Measurements from ENCODE around the gene SRD5A3. TPM values are rescaled to one million over a fixed set of nuclear protein-coding genes. Genes with fewer than 3 reads are reported as not detected.
"Not testable (repeated sequence)": the region's sequence is repeated elsewhere in the genome, so short reads cannot be mapped to it uniquely, and the experiment has no call there.

Gene SRD5A3
- total RNA-seq, 4 donors from 2014 or later: 1.6 to 6.0 (median 4.8) TPM

- ATAC-seq: peak; percentile 2
- peaks cover 0 to 27% (median 16%) of the 10 kb centered on the region in 3 donors for H3K4me1 ChIP-seq
- H3K36me3 ChIP-seq: no peaks in the 10 kb centered on the region
- TF ChIP-seq, protein P1, sequence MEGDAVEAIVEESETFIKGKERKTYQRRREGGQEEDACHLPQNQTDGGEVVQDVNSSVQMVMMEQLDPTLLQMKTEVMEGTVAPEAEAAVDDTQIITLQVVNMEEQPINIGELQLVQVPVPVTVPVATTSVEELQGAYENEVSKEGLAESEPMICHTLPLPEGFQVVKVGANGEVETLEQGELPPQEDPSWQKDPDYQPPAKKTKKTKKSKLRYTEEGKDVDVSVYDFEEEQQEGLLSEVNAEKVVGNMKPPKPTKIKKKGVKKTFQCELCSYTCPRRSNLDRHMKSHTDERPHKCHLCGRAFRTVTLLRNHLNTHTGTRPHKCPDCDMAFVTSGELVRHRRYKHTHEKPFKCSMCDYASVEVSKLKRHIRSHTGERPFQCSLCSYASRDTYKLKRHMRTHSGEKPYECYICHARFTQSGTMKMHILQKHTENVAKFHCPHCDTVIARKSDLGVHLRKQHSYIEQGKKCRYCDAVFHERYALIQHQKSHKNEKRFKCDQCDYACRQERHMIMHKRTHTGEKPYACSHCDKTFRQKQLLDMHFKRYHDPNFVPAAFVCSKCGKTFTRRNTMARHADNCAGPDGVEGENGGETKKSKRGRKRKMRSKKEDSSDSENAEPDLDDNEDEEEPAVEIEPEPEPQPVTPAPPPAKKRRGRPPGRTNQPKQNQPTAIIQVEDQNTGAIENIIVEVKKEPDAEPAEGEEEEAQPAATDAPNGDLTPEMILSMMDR (IDR thresholded peaks at IDR 0.05): no peak
- TF ChIP-seq POLR2A (IDR thresholded peaks at IDR 0.05) (no peak), POLR2AphosphoS5 (IDR thresholded peaks at IDR 0.05) (no peak), EP300 (IDR thresholded peaks at IDR 0.05) (no peak)
- no peaks in the 10 kb centered on the region for H3K27me3 ChIP-seq
- 31 to 69% methylated on average over 4 to 6 of the region's 16 CpGs for WGBS, 2 donors (ENCODE audit: low coverage in 1 of 2)
- H3K9me3 ChIP-seq: no peaks in the 10 kb centered on the region
- H3K27ac ChIP-seq: peak overlapping the region; percentile 44 to 97 (median 94)
- peak overlapping the region; percentile 35 to 83 for H3K4me3 ChIP-seq
Observed at GRCh38 chr4:55346851-55347255, 811 bp downstream of the SRD5A3 start.

GRCh38 chr4:55347610-55348228, 1.7 kb downstream of the SRD5A3 start:
- 77 to 83% methylated on average over 3 of the region's 3 CpGs for WGBS, 2 donors (ENCODE audit: low coverage in 1 of 2)
- no peak for TF ChIP-seq EP300 (IDR thresholded peaks at IDR 0.05)
- peak; percentile 26 for TF ChIP-seq POLR2AphosphoS5 (IDR thresholded peaks at IDR 0.05)

DNA sequence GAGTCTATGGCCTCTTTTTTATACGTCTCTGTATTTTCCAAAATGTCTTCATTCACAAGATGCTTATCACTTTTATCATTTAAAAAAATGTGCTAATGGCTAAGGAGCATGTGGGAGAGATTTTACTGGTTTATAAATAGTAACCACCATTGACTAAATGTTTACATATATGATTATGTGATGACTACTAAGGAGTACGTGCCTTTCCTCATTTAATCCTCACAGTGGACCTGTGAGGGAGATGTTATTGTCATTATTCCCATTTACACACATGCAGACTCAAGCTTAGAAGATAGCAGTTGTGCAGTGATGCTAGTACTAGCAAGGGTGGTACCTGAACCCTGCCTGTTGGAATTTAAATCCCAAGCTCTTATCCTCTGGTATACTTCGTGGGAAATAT, 2.4 kb downstream of the SRD5A3 start:
- Histone ChIP-seq H3K4me1 (peaks cover 0 to 27% (median 16%) of the 10 kb centered on the region in 3 donors), H3K27me3 (no peaks in the 10 kb centered on the region), H3K36me3 (peaks cover 0 to 2% of the 10 kb centered on the region in 2 donors), H3K27ac (peak overlapping the region in 1 of 4 donors; percentile 97), H3K9me3 (no peaks in the 10 kb centered on the region), H3K4me3 (no peak overlapping the region)
- TF ChIP-seq, protein P1 (IDR thresholded peaks at IDR 0.05): no peak
- TF ChIP-seq EP300 (IDR thresholded peaks at IDR 0.05) (no peak), POLR2AphosphoS5 (IDR thresholded peaks at IDR 0.05) (no peak), POLR2A (IDR thresholded peaks at IDR 0.05) (no peak)
- no peak for ATAC-seq
- 31 to 32% methylated on average over 3 of the region's 3 CpGs for WGBS, 2 donors (ENCODE audit: low coverage in 1 of 2)

More at GRCh38 chr4:55347610-55348228, 1.7 kb downstream of the SRD5A3 start:
- Histone ChIP-seq H3K9me3 (no peaks in the 10 kb centered on the region), H3K4me1 (peaks cover 0 to 27% (median 16%) of the 10 kb centered on the region in 3 donors), H3K36me3 (no peaks in the 10 kb centered on the region), H3K4me3 (no peak overlapping the region), H3K27ac (peak overlapping the region in 3 of 4 donors; percentile 93 to 97 (median 96)), H3K27me3 (no peaks in the 10 kb centered on the region)
- ATAC-seq: no peak

GRCh38 chr4:55350870-55351269, 4.8 kb downstream of the SRD5A3 start:
- H3K4me3 ChIP-seq, H3K36me3 ChIP-seq, H3K27ac ChIP-seq, ATAC-seq, H3K27me3 ChIP-seq, H3K9me3 ChIP-seq: not testable (repeated sequence)
- 70 to 100% methylated on average over 2 to 3 of the region's 10 CpGs for WGBS, 2 donors (ENCODE audit: low coverage in 1 of 2)
- H3K4me1 ChIP-seq: peaks cover 0 to 27% (median 16%) of the 10 kb centered on the region in 3 donors

DNA sequence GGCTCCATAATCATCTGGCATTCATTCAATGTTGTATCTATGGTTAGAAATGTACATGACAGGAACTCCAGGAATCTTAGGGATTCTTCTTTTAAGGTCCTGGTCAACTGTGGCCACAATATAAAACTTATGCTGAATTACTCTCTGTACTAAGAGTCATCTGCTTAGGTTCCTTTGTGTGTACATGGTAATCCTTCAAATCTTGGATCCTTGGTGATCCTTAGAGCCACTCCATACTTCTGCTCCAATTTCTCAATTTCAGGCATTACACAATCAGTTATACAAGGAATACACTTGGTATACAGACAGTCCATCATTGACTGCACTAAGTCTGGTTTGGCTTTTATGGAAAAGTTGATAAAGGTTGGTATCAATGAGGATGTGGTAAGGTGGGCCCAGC, 5.8 kb downstream of the SRD5A3 start:
- Histone ChIP-seq H3K36me3 (peaks cover 0 to 9% of the 10 kb centered on the region in 2 donors), H3K4me3 (no peak overlapping the region), H3K27ac (no peak overlapping the region), H3K4me1 (peaks cover 0 to 28% (median 17%) of the 10 kb centered on the region in 3 donors), H3K9me3 (no peaks in the 10 kb centered on the region), H3K27me3 (no peaks in the 10 kb centered on the region)
- ATAC-seq: no peak
- TF ChIP-seq POLR2AphosphoS5 (IDR thresholded peaks at IDR 0.05) (no peak), EP300 (IDR thresholded peaks at IDR 0.05) (no peak), POLR2A (IDR thresholded peaks at IDR 0.05) (no peak)
- TF ChIP-seq, protein P1 (IDR thresholded peaks at IDR 0.05): no peak

- no peak for TF ChIP-seq POLR2AphosphoS5 (IDR thresholded peaks at IDR 0.05)
- TF ChIP-seq, protein P1 (IDR thresholded peaks at IDR 0.05): no peak
- no peak for TF ChIP-seq EP300 (IDR thresholded peaks at IDR 0.05)
- no peak for TF ChIP-seq POLR2A (IDR thresholded peaks at IDR 0.05)
- H3K4me1 ChIP-seq: peaks cover 0 to 28% (median 11%) of the 10 kb centered on the region in 3 donors
- no peak for ATAC-seq
- H3K36me3 ChIP-seq: peaks cover 0 to 9% of the 10 kb centered on the region in 2 donors
- H3K27ac ChIP-seq: no peak overlapping the region
- H3K4me3 ChIP-seq: no peak overlapping the region
- H3K9me3 ChIP-seq: no peaks in the 10 kb centered on the region
- no peaks in the 10 kb centered on the region for H3K27me3 ChIP-seq
- WGBS, 2 donors (ENCODE audit: low coverage in 1 of 2): 100% methylated on average over 2 of the region's 2 CpGs; no CpG with 5 or more reads in 1 of the 2 donors
Observed at GRCh38 chr4:55352726-55353125, 6.7 kb downstream of the SRD5A3 start.

- WGBS, 2 donors (ENCODE audit: low coverage in 1 of 2): 93 to 100% methylated on average over 5 to 7 of the region's 13 CpGs
Observed at GRCh38 chr4:55353228-55353747, 7.2 kb downstream of the SRD5A3 start.

More at GRCh38 chr4:55353228-55353747, 7.2 kb downstream of the SRD5A3 start:
- ATAC-seq, H3K9me3 ChIP-seq, H3K27ac ChIP-seq, H3K4me3 ChIP-seq, H3K27me3 ChIP-seq, H3K36me3 ChIP-seq: not testable (repeated sequence)
- peaks cover 0 to 28% (median 11%) of the 10 kb centered on the region in 3 donors for H3K4me1 ChIP-seq

Measured in gastroesophageal sphincter (tissue), 4 donors.